ENCODE measurements around the gene ZNF135. TPM values are rescaled to one million over a fixed set of nuclear protein-coding genes. Genes with fewer than 3 reads are reported as not detected.

ZNF135 gene
- total RNA-seq, 2 donors from 2014 or later, result 9.3 to 12.0 TPM

- peaks cover 49% of the 10 kb centered on the region for H3K27me3 Mint-ChIP-seq (ENCODE audit: insufficient read depth)
- Histone ChIP-seq H3K9me3 (ENCODE audit: control insufficient read depth, low read length) (peaks cover 12% of the 10 kb centered on the region), H3K4me3 (ENCODE audit: low read length) (no peak overlapping the region), H3K9ac (ENCODE audit: extremely low read depth, low read length, poor library complexity, severe bottlenecking) (no peak overlapping the region), H3K27ac (ENCODE audit: low read depth, low read length) (no peak overlapping the region), H3K36me3 (ENCODE audit: control insufficient read depth, insufficient read depth, low read length) (no peaks in the 10 kb centered on the region), H3K27me3 (ENCODE audit: control insufficient read depth, insufficient read depth, low read length, poor library complexity, severe bottlenecking) (no peaks in the 10 kb centered on the region), H3K4me1 (ENCODE audit: control insufficient read depth, insufficient read depth, low read length) (no peaks in the 10 kb centered on the region)
- no peak overlapping the region for H3K27ac Mint-ChIP-seq
- DNase-seq, result no peak
- H3K4me3 Mint-ChIP-seq, result no peak overlapping the region
- H3K4me1 Mint-ChIP-seq, result no peaks in the 10 kb centered on the region
- H3K9me3 Mint-ChIP-seq, result peaks cover 88% of the 10 kb centered on the region
- peaks cover 6% of the 10 kb centered on the region for H3K36me3 Mint-ChIP-seq (ENCODE audit: low read depth)
- WGBS, 2 experiments (ENCODE audit: insufficient coverage in 1 of 2, insufficient read length in 1 of 2), result 78 to 85% methylated on average over 21 to 24 of the region's 24 CpGs
- TF ChIP-seq CTCF (conservative IDR thresholded peaks at IDR 0.05), result no peak
These were observed 13.6 kb upstream of the ZNF135 start for GRCh38 chr19:58045411-58046050.

GRCh38 chr19:58046856-58047255 is 12.2 kb upstream of the ZNF135 start:
- DNase-seq, result no peak
- H3K27ac ChIP-seq (ENCODE audit: low read depth, low read length), result no peak overlapping the region
- Mint-ChIP-seq H3K4me3 (no peak overlapping the region), H3K27me3 (ENCODE audit: insufficient read depth) (peaks cover 42% of the 10 kb centered on the region), H3K36me3 (ENCODE audit: low read depth) (peaks cover 11% of the 10 kb centered on the region), H3K27ac (no peak overlapping the region), H3K9me3 (peaks cover 87% of the 10 kb centered on the region), H3K4me1 (no peaks in the 10 kb centered on the region)
- WGBS, 2 experiments (ENCODE audit: insufficient coverage in 1 of 2, insufficient read length in 1 of 2), result 50 to 52% methylated on average over 5 to 7 of the region's 7 CpGs
- no peaks in the 10 kb centered on the region for H3K36me3 ChIP-seq (ENCODE audit: control insufficient read depth, insufficient read depth, low read length)
- no peak overlapping the region for H3K9ac ChIP-seq (ENCODE audit: extremely low read depth, low read length, poor library complexity, severe bottlenecking)
- TF ChIP-seq CTCF (conservative IDR thresholded peaks at IDR 0.05), result no peak
- H3K4me1 ChIP-seq (ENCODE audit: control insufficient read depth, insufficient read depth, low read length), result no peaks in the 10 kb centered on the region
- no peak overlapping the region for H3K4me3 ChIP-seq (ENCODE audit: low read length)
- peaks cover 12% of the 10 kb centered on the region for H3K9me3 ChIP-seq (ENCODE audit: control insufficient read depth, low read length)
- H3K27me3 ChIP-seq (ENCODE audit: control insufficient read depth, insufficient read depth, low read length, poor library complexity, severe bottlenecking), result no peaks in the 10 kb centered on the region

- Histone ChIP-seq H3K9me3 (ENCODE audit: control insufficient read depth, low read length) (peaks cover 12% of the 10 kb centered on the region), H3K9ac (ENCODE audit: extremely low read depth, low read length, poor library complexity, severe bottlenecking) (no peak overlapping the region), H3K27ac (ENCODE audit: low read depth, low read length) (no peak overlapping the region), H3K36me3 (ENCODE audit: control insufficient read depth, insufficient read depth, low read length) (no peaks in the 10 kb centered on the region), H3K4me1 (ENCODE audit: control insufficient read depth, insufficient read depth, low read length) (no peaks in the 10 kb centered on the region), H3K4me3 (ENCODE audit: low read length) (no peak overlapping the region), H3K27me3 (ENCODE audit: control insufficient read depth, insufficient read depth, low read length, poor library complexity, severe bottlenecking) (no peaks in the 10 kb centered on the region)
- H3K27me3 Mint-ChIP-seq (ENCODE audit: insufficient read depth), result peaks cover 37% of the 10 kb centered on the region
- H3K9me3 Mint-ChIP-seq, result peaks cover 88% of the 10 kb centered on the region
- no peak for TF ChIP-seq CTCF (conservative IDR thresholded peaks at IDR 0.05)
- no peaks in the 10 kb centered on the region for H3K4me1 Mint-ChIP-seq
- DNase-seq, result no peak
- H3K36me3 Mint-ChIP-seq (ENCODE audit: low read depth), result peaks cover 12% of the 10 kb centered on the region
- H3K4me3 Mint-ChIP-seq, result no peak overlapping the region
- H3K27ac Mint-ChIP-seq, result no peak overlapping the region
- 81 to 84% methylated on average over 10 to 12 of the region's 12 CpGs for WGBS, 2 experiments (ENCODE audit: insufficient coverage in 1 of 2, insufficient read length in 1 of 2)
These were observed 11.4 kb upstream of the ZNF135 start for GRCh38 chr19:58047672-58048071.

Measured in endodermal cell (in vitro differentiated cells).